ENCODE data around the gene JADE1.

Gene JADE1

DNA sequence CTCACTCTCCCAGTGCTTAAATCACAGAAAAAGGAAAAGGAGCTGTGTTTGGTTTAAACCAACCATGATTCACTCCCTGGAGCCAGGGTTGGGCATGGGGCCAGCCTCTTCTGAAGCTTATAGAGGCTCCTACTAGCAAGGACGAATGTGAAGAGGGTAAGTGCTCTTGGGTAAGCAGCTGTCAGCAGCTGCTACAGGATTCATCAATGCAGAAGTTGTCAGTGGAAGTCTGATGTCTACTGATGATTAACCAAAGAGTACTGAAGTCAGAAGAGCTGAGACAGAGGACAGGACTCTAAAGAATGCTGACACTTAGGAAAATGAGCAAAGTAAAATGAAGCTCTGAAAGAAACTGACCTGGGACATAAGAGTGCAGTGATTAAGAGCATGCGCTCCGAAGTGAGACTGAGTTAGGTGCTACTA, 32.7 kb upstream of the JADE1 start:
- no peak for TF ChIP-seq CTCF (IDR thresholded peaks at IDR 0.05)

DNA sequence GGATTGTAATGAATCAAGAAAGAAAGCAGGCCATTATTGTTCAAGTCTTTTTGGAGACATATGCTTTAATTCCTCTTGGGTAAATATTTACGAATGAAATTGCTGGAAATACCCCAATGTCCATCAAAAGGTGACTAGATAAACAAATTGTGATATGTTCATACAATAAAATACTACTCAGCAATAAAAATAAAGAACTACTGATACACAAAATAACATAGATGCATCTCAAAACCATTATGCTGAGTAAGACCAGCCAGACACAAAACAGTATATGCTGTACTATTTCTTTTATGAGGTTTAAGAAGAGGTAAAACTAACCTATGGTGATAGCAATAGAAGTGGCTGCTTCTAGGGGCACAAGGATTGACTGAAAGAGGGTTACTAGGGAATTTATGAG, 28.8 kb upstream of the JADE1 start:
- TF ChIP-seq CTCF (IDR thresholded peaks at IDR 0.05): no peak

DNA sequence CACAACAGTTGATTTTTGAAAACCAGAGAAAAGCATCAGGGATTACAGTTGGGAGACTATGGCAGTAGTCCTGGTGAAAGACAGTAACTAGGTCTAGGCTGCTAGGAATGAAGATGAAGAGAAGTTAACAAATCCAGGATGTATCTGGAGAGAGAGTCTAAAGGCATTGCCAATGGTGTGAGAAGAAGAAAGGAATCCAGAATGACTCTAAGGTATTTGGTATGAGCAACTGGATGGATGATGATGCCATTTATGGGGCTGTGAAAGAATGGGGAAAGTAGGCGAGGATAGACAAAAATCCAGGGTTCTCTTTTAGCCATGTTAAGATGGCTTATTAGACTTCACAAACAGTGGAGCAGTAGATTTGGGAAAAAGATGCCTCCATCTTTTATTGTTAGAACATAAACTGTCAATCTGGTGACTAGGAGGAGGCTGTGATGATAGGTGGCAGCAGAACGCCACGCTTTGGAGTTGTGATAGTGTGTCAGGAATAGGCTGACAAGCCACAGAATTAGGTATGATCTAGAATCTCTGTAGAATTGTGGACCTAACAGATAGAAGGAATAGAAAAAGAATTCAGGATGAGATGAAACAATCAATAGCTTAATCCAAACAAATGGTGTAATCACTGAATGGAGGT, 27.3 kb upstream of the JADE1 start:
- TF ChIP-seq CTCF (IDR thresholded peaks at IDR 0.05): no peak

GRCh38 chr4:128782875-128783614, 26.5 kb upstream of the JADE1 start:
- no peak for TF ChIP-seq CTCF (IDR thresholded peaks at IDR 0.05)

- TF ChIP-seq CTCF (IDR thresholded peaks at IDR 0.05): no peak
Measured at GRCh38 chr4:128787509-128788311, 21.8 kb upstream of the JADE1 start.

DNA sequence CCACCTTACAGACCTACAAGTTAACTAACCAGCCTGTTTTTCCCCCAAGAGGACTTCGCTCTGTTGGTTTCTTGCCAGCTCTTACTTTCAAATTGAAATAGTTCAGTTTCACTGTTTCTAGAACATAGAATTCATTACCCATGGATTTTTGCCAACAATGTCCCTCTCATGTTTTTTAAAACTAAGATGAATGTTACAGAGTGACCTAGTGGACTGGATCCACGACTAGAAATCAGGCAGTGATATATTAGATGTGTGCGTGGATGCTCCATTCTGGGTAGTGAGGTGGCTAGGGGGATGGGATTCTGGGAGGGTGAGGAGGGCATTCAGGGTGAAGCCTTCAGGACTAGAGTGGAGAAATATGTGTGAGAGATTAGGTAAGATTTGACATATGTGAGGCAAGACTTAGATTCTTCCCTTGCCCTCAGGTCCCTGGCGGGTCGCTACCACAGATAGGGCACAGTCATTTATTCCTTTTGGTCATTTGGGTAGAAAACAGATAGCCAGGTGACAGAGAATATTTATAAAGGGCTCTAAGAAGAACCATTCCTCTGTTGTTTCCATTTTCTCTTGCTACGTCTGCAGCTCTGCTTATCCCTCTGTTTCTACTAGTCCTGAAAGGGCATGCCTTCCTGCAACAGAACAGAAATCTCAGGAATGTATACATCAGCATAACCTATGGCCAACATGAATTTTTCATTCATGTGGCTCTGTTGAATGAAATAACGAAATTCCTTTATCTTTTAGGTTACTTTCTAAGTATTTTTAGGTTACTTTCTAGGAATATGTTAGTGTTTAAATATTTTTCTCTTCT, 15.4 kb upstream of the JADE1 start:
- TF ChIP-seq CTCF (IDR thresholded peaks at IDR 0.05): no peak

DNA sequence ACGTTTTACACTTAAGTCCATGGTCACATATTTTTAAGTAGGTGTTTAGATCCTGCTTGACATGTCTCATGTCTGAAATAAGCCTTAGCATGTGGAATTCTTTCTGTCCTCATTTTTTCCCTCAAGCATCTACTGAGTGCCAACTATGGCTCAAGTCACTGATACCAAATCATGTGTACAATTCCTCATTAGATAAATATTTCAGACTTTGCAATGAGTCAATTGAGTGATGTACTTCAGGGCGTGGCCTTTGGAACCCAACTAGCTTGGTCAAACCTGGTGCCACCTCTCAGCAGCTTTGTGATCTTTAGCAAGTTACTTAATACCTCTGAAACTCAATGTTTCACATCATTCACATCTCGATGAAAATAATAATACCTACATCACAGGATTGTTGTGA, 12.6 kb upstream of the JADE1 start:
- no peak for TF ChIP-seq CTCF (IDR thresholded peaks at IDR 0.05)
